ENCODE results near the gene NTN1.

Gene NTN1

GRCh38 chr17:9237661-9238301 lies 216.5 kb downstream of the NTN1 start:
- no peak for DNase-seq (ENCODE audit: low spot score in 2 of 2)
- Histone ChIP-seq H3K9me3 (no peaks in the 10 kb centered on the region), H3K4me1 (no peaks in the 10 kb centered on the region), H3K4me3 (no peak overlapping the region), H3K36me3 (replicated peaks) (no peaks in the 10 kb centered on the region), H3K27me3 (ENCODE audit: low read depth) (no peaks in the 10 kb centered on the region)
- in situ Hi-C loops (cut with MboI; ENCODE audit: low sequenced_read_pairs) = no loop called here

DNA sequence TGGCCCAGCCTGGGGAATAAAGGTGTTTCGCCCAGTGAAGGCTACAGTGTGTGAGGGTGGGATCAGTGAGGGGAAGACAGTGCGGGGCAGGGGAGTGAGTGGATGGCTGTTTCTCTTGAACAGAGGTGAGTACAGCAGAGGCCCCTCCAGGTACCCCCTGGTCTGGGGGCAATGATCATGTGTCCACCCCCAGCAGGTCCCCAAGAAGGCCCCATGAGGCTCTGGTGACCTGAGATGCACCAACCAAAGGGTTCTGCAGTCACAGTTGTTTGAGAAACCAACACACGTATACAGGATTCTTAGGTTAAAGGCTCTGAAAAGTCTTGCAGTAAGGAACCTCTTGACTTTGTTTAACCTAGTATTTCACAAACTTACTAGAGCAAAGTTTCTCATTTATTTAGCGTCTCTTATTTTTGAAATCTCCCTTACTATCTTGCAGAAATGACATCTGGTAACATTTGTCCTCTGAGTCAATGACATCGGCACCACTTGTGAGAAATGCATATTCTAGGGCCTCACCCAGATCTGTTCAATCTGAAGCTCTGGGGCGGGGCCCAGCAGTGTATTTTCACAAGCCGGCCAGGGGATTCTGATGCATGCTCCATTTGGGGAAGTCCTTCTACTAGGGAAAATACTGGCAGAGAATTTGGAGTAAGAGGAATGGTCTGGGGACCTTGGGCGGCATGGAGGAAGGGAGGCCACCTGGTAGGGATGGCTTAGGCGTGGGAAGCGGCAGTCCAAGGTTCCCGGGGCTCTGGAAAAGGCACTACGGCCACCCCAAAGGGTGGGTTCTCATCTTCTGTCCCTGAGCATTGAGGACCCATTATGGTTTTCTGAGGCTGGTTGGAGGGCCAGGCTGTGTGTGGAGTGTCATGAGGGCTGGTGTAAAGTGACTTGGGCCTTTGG lies 217.3 kb downstream of the NTN1 start:
- H3K4me1 ChIP-seq = no peaks in the 10 kb centered on the region
- DNase-seq (ENCODE audit: low spot score in 2 of 2) = no peak
- in situ Hi-C loops (cut with MboI; ENCODE audit: low sequenced_read_pairs) = no loop called here
- H3K27me3 ChIP-seq (ENCODE audit: low read depth) = no peaks in the 10 kb centered on the region
- H3K9me3 ChIP-seq = no peaks in the 10 kb centered on the region
- H3K4me3 ChIP-seq = no peak overlapping the region
- H3K36me3 ChIP-seq (replicated peaks) = no peaks in the 10 kb centered on the region

DNA sequence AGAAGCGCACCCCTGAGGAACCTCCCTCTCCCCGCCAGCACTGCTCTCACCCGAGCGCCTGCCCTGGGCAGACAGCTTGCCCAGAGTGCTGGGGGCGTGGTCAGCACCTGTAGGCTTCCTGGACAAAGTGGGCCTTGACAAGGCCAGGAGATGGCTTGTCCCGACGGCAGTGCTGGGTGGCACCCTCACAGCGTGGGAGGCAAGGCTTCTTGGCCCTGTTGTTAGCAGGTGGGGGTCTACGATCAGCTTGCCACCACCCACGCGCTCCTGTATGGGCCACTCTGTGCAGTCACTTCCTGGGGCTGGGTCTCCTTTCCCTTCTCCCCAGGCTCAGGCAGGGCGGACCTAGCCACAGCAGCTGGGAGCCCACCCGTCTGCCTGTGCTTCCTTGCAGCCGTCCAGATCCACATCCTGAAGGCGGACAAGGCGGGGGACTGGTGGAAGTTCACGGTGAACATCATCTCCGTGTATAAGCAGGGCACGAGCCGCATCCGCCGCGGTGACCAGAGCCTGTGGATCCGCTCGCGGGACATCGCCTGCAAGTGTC lies 218.0 kb downstream of the NTN1 start:
- Histone ChIP-seq H3K4me1 (no peaks in the 10 kb centered on the region), H3K9me3 (no peaks in the 10 kb centered on the region), H3K4me3 (no peak overlapping the region), H3K36me3 (replicated peaks) (no peaks in the 10 kb centered on the region), H3K27me3 (ENCODE audit: low read depth) (no peaks in the 10 kb centered on the region)
- in situ Hi-C loops (cut with MboI; ENCODE audit: low sequenced_read_pairs) = no loop called here
- DNase-seq (ENCODE audit: low spot score in 2 of 2) = no peak

DNA sequence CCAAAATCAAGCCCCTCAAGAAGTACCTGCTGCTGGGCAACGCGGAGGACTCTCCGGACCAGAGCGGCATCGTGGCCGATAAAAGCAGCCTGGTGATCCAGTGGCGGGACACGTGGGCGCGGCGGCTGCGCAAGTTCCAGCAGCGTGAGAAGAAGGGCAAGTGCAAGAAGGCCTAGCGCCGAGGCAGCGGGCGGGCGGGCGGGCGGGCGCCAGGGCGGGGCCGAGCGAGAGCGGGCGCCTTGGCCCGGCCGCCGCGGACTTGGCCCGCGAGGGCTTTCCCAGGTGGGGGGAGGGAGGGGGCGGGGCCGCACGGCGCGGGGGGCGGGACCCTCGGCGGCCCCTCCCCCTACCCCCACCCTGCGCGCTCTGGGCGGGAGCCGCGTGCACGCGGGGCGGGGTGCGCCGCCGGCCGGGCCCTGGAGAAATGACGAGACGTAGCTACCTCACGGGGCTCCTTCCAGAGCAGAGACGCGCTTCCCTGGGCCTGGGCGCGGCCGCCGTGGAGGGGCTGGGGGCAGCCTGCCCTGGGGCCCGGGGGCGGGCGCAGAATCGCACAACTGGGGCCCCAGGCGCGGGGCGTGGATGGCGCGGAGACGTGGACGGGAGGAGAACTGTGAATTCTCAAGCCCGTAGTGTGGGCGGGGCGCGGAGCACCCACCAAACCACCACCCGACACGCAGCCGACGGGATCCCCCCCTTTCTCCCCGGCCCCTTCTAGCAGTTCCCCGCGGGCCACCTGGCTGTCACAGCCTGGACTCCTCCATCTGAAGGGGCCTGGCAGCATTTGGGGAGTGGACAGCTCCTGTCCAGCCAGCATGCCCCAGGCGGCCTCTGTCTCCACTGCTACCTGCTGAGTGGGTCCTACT lies 218.7 kb downstream of the NTN1 start:
- Histone ChIP-seq H3K36me3 (replicated peaks) (no peaks in the 10 kb centered on the region), H3K4me1 (no peaks in the 10 kb centered on the region), H3K4me3 (no peak overlapping the region), H3K27me3 (ENCODE audit: low read depth) (no peaks in the 10 kb centered on the region), H3K9me3 (no peaks in the 10 kb centered on the region)
- no peak for DNase-seq (ENCODE audit: low spot score in 2 of 2)
- in situ Hi-C loops (cut with MboI; ENCODE audit: low sequenced_read_pairs) = no loop called here

GRCh38 chr17:9240659-9241370 lies 219.5 kb downstream of the NTN1 start:
- no peaks in the 10 kb centered on the region for H3K4me1 ChIP-seq

GRCh38 chr17:9241371-9241712 lies 220.0 kb downstream of the NTN1 start:
- H3K36me3 ChIP-seq (replicated peaks) = no peaks in the 10 kb centered on the region
- DNase-seq (ENCODE audit: low spot score in 2 of 2) = no peak
- H3K27me3 ChIP-seq (ENCODE audit: low read depth) = no peaks in the 10 kb centered on the region
- in situ Hi-C loops (cut with MboI; ENCODE audit: low sequenced_read_pairs) = no loop called here
- no peaks in the 10 kb centered on the region for H3K4me1 ChIP-seq
- no peak overlapping the region for H3K4me3 ChIP-seq
- H3K9me3 ChIP-seq = no peaks in the 10 kb centered on the region

More at GRCh38 chr17:9240659-9241370, 219.5 kb downstream of the NTN1 start:
- no peaks in the 10 kb centered on the region for H3K27me3 ChIP-seq (ENCODE audit: low read depth)
- H3K36me3 ChIP-seq (replicated peaks) = no peaks in the 10 kb centered on the region
- in situ Hi-C loops (cut with MboI; ENCODE audit: low sequenced_read_pairs) = no loop called here
- H3K4me3 ChIP-seq = no peak overlapping the region
- DNase-seq (ENCODE audit: low spot score in 2 of 2) = peak in 1 of 2 experiments; percentile 21
- no peaks in the 10 kb centered on the region for H3K9me3 ChIP-seq

DNA sequence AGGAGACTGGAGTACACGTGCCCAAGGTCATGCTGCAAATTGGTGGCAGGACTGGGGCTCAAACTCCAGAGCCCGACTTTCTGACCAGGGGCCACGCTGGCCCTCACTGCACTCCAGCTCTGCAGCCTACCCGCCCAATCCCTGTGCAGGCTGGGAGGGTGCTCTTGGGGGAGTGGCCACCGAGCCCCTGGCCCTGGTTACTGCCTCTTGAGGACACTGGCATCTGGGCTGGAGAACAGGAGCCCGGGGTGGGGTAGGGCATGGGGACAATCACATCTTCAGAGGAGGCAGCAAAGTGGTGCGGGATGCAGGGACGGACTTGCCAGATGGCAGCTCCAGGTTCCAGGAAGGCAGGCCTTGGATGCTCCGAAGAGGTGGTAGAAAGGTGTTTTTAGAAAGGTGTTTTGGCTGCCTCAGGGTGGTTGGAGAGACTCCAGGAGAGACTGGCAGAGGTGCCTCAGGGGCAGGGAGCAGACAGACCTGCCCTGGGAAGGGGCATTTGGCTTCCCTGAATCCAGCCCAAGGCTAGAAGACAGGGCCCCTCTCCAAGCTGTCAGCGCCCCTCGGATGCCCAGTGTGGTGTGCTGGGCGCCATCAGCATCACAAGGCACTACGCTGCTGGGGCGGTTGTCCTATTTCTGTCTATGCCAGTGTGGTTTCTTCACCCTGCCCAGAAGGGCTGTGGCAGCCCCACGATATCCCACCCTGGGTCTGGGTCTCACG lies 220.6 kb downstream of the NTN1 start:
- Histone ChIP-seq H3K4me1 (no peaks in the 10 kb centered on the region), H3K36me3 (replicated peaks) (no peaks in the 10 kb centered on the region), H3K4me3 (no peak overlapping the region), H3K27me3 (ENCODE audit: low read depth) (no peaks in the 10 kb centered on the region), H3K9me3 (no peaks in the 10 kb centered on the region)
- no peak for DNase-seq (ENCODE audit: low spot score in 2 of 2)
- in situ Hi-C loops (cut with MboI; ENCODE audit: low sequenced_read_pairs) = no loop called here

- no peaks in the 10 kb centered on the region for H3K9me3 ChIP-seq
- in situ Hi-C loops (cut with MboI; ENCODE audit: low sequenced_read_pairs) = no loop called here
- H3K36me3 ChIP-seq (replicated peaks) = no peaks in the 10 kb centered on the region
- no peaks in the 10 kb centered on the region for H3K27me3 ChIP-seq (ENCODE audit: low read depth)
- H3K4me1 ChIP-seq = no peaks in the 10 kb centered on the region
- no peak for DNase-seq (ENCODE audit: low spot score in 2 of 2)
- H3K4me3 ChIP-seq = no peak overlapping the region
These were observed 221.2 kb downstream of the NTN1 start for GRCh38 chr17:9242497-9242881.

- Histone ChIP-seq H3K27me3 (ENCODE audit: low read depth) (no peaks in the 10 kb centered on the region), H3K4me1 (no peaks in the 10 kb centered on the region), H3K4me3 (no peak overlapping the region), H3K36me3 (replicated peaks) (no peaks in the 10 kb centered on the region), H3K9me3 (no peaks in the 10 kb centered on the region)
- in situ Hi-C loops (cut with MboI; ENCODE audit: low sequenced_read_pairs) = no loop called here
- no peak for DNase-seq (ENCODE audit: low spot score in 2 of 2)
These were observed 221.7 kb downstream of the NTN1 start for GRCh38 chr17:9242983-9243382.

- H3K4me3 ChIP-seq = no peak overlapping the region
- H3K27me3 ChIP-seq (ENCODE audit: low read depth) = no peaks in the 10 kb centered on the region
- no peaks in the 10 kb centered on the region for H3K4me1 ChIP-seq
- no peaks in the 10 kb centered on the region for H3K9me3 ChIP-seq
- in situ Hi-C loops (cut with MboI; ENCODE audit: low sequenced_read_pairs) = no loop called here
- H3K36me3 ChIP-seq (replicated peaks) = no peaks in the 10 kb centered on the region
- DNase-seq (ENCODE audit: low spot score in 2 of 2) = no peak
These were observed 223.0 kb downstream of the NTN1 start for GRCh38 chr17:9244066-9245052.

DNA sequence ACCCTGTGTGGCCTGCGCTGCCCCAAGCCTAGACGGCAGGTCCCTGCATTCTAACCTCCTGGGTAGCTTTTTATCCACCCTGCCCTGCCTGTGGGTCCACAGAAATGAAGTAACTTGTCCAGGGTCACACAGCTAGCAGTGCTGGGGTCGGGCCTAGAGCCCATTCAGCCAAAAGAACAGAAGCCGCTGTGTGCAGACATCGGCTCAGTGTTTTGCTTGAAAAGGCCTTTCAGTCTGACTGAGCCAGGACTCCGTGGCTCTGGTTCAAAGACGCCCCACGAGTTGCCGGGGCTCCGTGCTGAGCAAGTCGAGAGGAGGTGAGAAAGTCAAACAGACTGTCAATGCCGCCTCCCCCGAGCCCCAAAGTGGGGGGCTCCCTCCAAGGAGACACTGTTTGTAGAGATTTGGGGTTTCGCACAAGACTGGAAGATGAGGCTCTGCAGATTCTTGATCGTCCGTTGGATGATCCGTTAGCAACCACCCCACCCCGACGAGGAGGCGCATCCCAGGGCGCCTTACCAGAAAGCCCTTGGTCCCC lies 226.2 kb downstream of the NTN1 start:
- H3K27me3 ChIP-seq (ENCODE audit: low read depth) = no peaks in the 10 kb centered on the region
- DNase-seq (ENCODE audit: low spot score in 2 of 2) = no peak
- H3K9me3 ChIP-seq = no peaks in the 10 kb centered on the region
- in situ Hi-C loops (cut with MboI; ENCODE audit: low sequenced_read_pairs) = no loop called here
- H3K4me3 ChIP-seq = no peak overlapping the region
- no peaks in the 10 kb centered on the region for H3K4me1 ChIP-seq
- H3K36me3 ChIP-seq (replicated peaks) = no peaks in the 10 kb centered on the region

All from HAP-1 (cell line).